WTC11 (cell line): ENCODE data around the gene EYS. TPM values are rescaled to one million over a fixed set of nuclear protein-coding genes. Genes with fewer than 3 reads are reported as not detected.
"Not testable (repeated sequence)": the region's sequence is repeated elsewhere in the genome, so short reads cannot be mapped to it uniquely, and the experiment has no call there.

Experiments used
- ATAC-seq: fragments of 200-7000 bp; cut with Tn5 transposase; 2 replicates; pipeline ENCODE4 v1.10.0; 2021; ENCODE audit warnings: mild to moderate bottlenecking, moderate library complexity
- CTCF ChIA-PET: fragments of 300-600 bp; sonication (Branson Sonifier 250); formaldehyde crosslinking; loops from one replicate; lab custom pipeline; 2021; ENCODE audit warnings: antibody characterized with exemption; lab: Charles Lee
- POLR2A ChIA-PET: fragments of 350-600 bp; sonication (Branson Sonifier 250); formaldehyde crosslinking; loops from one replicate; lab custom pipeline; 2021; ENCODE audit warnings: antibody characterized with exemption; lab: Charles Lee
- DNase-seq: peaks from one replicate; pipeline ENCODE4 v3.0.0; 2021; ENCODE audit warnings: low spot score
- H3K27ac Mint-ChIP-seq: 2 replicates; pipeline ENCODE4 v1.8.0; 2021; ENCODE audit warnings: mixed read lengths
- H3K27me3 Mint-ChIP-seq: 2 replicates; pipeline ENCODE4 v1.8.0; 2021; ENCODE audit warnings: low read depth, mild to moderate bottlenecking, moderate library complexity, mixed read lengths
- H3K36me3 Mint-ChIP-seq: 2 replicates; pipeline ENCODE4 v1.8.0; 2021; ENCODE audit warnings: mixed read lengths
- H3K4me1 Mint-ChIP-seq: 2 replicates; pipeline ENCODE4 v1.8.0; 2022; ENCODE audit warnings: mixed read lengths
- H3K4me3 Mint-ChIP-seq: 2 replicates; pipeline ENCODE4 v1.8.0; 2021; ENCODE audit warnings: mild to moderate bottlenecking, moderate library complexity, mixed read lengths
- H3K9me3 Mint-ChIP-seq: 2 replicates; pipeline ENCODE4 v1.8.0; 2021; ENCODE audit warnings: mixed read lengths
- CBFB ChIP-seq: sonication (generic); formaldehyde crosslinking; IDR thresholded peaks from 2 replicates; pipeline ENCODE4 v1.8.1; 2022; ENCODE audit warnings: mild to moderate bottlenecking, low read depth, missing genetic modification reagents
- CDX4 ChIP-seq: fragments of 250-450 bp; sonication (Bioruptor Pico); IDR thresholded peaks from 2 replicates; pipeline ENCODE4 v1.9.0; 2021; ENCODE audit warnings: moderate library complexity, mild to moderate bottlenecking, inconsistent platforms, borderline replicate concordance
- CTCF ChIP-seq: fragments of 200-600 bp; IDR thresholded peaks from 2 replicates; pipeline ENCODE4 v1.8.0; 2022; ENCODE audit warnings: antibody characterized with exemption
- E2F5 ChIP-seq: sonication (generic); formaldehyde crosslinking; IDR thresholded peaks from 2 replicates; pipeline ENCODE4 v1.8.1; 2022; ENCODE audit warnings: mild to moderate bottlenecking, moderate library complexity, missing genetic modification reagents
- ESRRA ChIP-seq: sonication (generic); formaldehyde crosslinking; IDR thresholded peaks from 2 replicates; pipeline ENCODE4 v1.8.1; 2022; ENCODE audit warnings: mild to moderate bottlenecking, missing genetic modification reagents, borderline replicate concordance
- FOXP1 ChIP-seq: sonication (generic); formaldehyde crosslinking; IDR thresholded peaks from 2 replicates; pipeline ENCODE4 v1.8.0; 2022; ENCODE audit warnings: missing genetic modification reagents, mild to moderate bottlenecking, moderate library complexity, borderline replicate concordance
- GRHL2 ChIP-seq: fragments of 250-450 bp; sonication (Bioruptor Pico); IDR thresholded peaks from 2 replicates; pipeline ENCODE4 v1.8.0; 2022; ENCODE audit warnings: mild to moderate bottlenecking, moderate library complexity; ENCODE audit not compliant: insufficient replicate concordance, severe bottlenecking
- GTF2I ChIP-seq: fragments of 250-450 bp; sonication (Bioruptor Pico); conservative IDR thresholded peaks from 2 replicates; pipeline ENCODE4 v1.4.0; 2021; ENCODE audit warnings: mild to moderate bottlenecking
- HMGA2 ChIP-seq: fragments of 250-450 bp; sonication (Bioruptor Pico); IDR thresholded peaks from 2 replicates; pipeline ENCODE4 v1.4.0; 2021; ENCODE audit warnings: mild to moderate bottlenecking, moderate library complexity
- JUN ChIP-seq: sonication (generic); formaldehyde crosslinking; IDR thresholded peaks from 2 replicates; pipeline ENCODE4 v1.8.0; 2023; ENCODE audit warnings: mild to moderate bottlenecking, missing genetic modification reagents
- MYBL2 ChIP-seq: sonication (generic); formaldehyde crosslinking; IDR thresholded peaks from 2 replicates; pipeline ENCODE4 v1.8.1; 2023; ENCODE audit warnings: mild to moderate bottlenecking, moderate library complexity, missing genetic modification reagents
- NFE2L1 ChIP-seq: sonication (generic); formaldehyde crosslinking; IDR thresholded peaks from 2 replicates; pipeline ENCODE4 v1.8.1; 2023; ENCODE audit warnings: missing genetic modification reagents
- TEAD4 ChIP-seq: sonication (generic); formaldehyde crosslinking; IDR thresholded peaks from 2 replicates; pipeline ENCODE4 v1.8.0; 2022; ENCODE audit warnings: mild to moderate bottlenecking, missing genetic modification reagents
- ZMAT4 ChIP-seq: fragments of 250-450 bp; sonication (Bioruptor Pico); IDR thresholded peaks from 2 replicates; pipeline ENCODE4 v1.9.0; 2021; ENCODE audit warnings: mild to moderate bottlenecking
- ZNF138 ChIP-seq: sonication (generic); formaldehyde crosslinking; conservative IDR thresholded peaks from 2 replicates; pipeline ENCODE4 v1.8.1; 2022; ENCODE audit warnings: mild to moderate bottlenecking, moderate library complexity, missing genetic modification reagents
- ZNF396 ChIP-seq: fragments of 250-450 bp; sonication (Bioruptor Pico); IDR thresholded peaks from 2 replicates; pipeline ENCODE4 v1.8.0; 2021; ENCODE audit warnings: mild to moderate bottlenecking, moderate library complexity, borderline replicate concordance
- ZNF423 ChIP-seq: fragments of 250-450 bp; sonication (Bioruptor Pico); IDR thresholded peaks from 2 replicates; pipeline ENCODE4 v2.1.2; 2022; ENCODE audit warnings: mild to moderate bottlenecking, moderate library complexity
- ZNF512 ChIP-seq: sonication (generic); formaldehyde crosslinking; IDR thresholded peaks from 2 replicates; pipeline ENCODE4 v1.8.1; 2022; ENCODE audit warnings: missing genetic modification reagents, borderline replicate concordance
- ZNF532 ChIP-seq: fragments of 250-450 bp; sonication (Bioruptor Pico); IDR thresholded peaks from 2 replicates; pipeline ENCODE4 v1.9.0; 2021; ENCODE audit warnings: mild to moderate bottlenecking, borderline replicate concordance
- total RNA-seq: library from RNA; stranded (reverse); gene quantifications from 3 replicates; pipeline ENCODE4 v1.2.3, GENCODE V29; 2021

EYS gene
- total RNA-seq, 1 experiment from 2014 or later, result not detected

GRCh38 chr6:63844287-63844686 lies 1862.7 kb downstream of the EYS start:
- Mint-ChIP-seq H3K4me1 (no peaks in the 10 kb centered on the region), H3K36me3 (peaks cover 8% of the 10 kb centered on the region; the same call in 1 of the 2 replicates)
- CTCF ChIA-PET, result no interaction called here

GRCh38 chr6:63839485-63839884 lies 1867.5 kb downstream of the EYS start:
- no peak for DNase-seq
- Mint-ChIP-seq H3K36me3 (peaks cover 6% of the 10 kb centered on the region), H3K27ac (no peak overlapping the region), H3K4me1 (no peaks in the 10 kb centered on the region), H3K4me3 (no peak overlapping the region), H3K27me3 (peaks cover 2% of the 10 kb centered on the region; the same call in 1 of the 2 replicates), H3K9me3 (peaks cover 45% of the 10 kb centered on the region)
- ChIA-PET POLR2A (no interaction called here), CTCF (no interaction called here)
- no peak for TF ChIP-seq ZNF532 (CRISPR knock-in tag)
- no peak for TF ChIP-seq CBFB (CRISPR knock-in tag)
- no peak for TF ChIP-seq ZMAT4 (CRISPR knock-in tag)
- TF ChIP-seq ZNF396 (CRISPR knock-in tag), result no peak
- no peak for ATAC-seq

More at GRCh38 chr6:63844287-63844686, 1862.7 kb downstream of the EYS start:
- POLR2A ChIA-PET, result no interaction called here
- TF ChIP-seq NFE2L1 (no peak), E2F5 (CRISPR knock-in tag) (no peak), TEAD4 (CRISPR knock-in tag) (no peak), JUN (CRISPR knock-in tag) (no peak), ESRRA (CRISPR knock-in tag) (no peak), HMGA2 (CRISPR knock-in tag) (no peak), ZNF423 (no peak), GTF2I (no peak), MYBL2 (CRISPR knock-in tag) (no peak)
- ATAC-seq (no peak), DNase-seq (no peak)
- peaks cover 2% of the 10 kb centered on the region; the same call in 1 of the 2 replicates for H3K27me3 Mint-ChIP-seq
- peaks cover 47% of the 10 kb centered on the region for H3K9me3 Mint-ChIP-seq
- no peak overlapping the region for H3K27ac Mint-ChIP-seq
- no peak overlapping the region for H3K4me3 Mint-ChIP-seq

GRCh38 chr6:63828678-63829077 lies 1878.3 kb downstream of the EYS start:
- CTCF ChIA-PET, result interaction anchor here (0.6 kb wide), 1 partner anchor 1452 kb away, joined by 3 read pairs; no protein-coding TSS in a partner anchor
- DNase-seq, POLR2A ChIA-PET, H3K4me1 Mint-ChIP-seq, ATAC-seq, H3K4me3 Mint-ChIP-seq, H3K27me3 Mint-ChIP-seq, H3K27ac Mint-ChIP-seq: not testable (repeated sequence)
- peaks cover 72% of the 10 kb centered on the region for H3K9me3 Mint-ChIP-seq
- H3K36me3 Mint-ChIP-seq, result peaks cover 38% of the 10 kb centered on the region

- no peak overlapping the region for H3K27ac Mint-ChIP-seq
- no peak for DNase-seq
- 0 out of 2 replicates have a peak, but pooled peaks cover 2% of the 10 kb centered on the region for H3K4me1 Mint-ChIP-seq
- H3K36me3 Mint-ChIP-seq, result peaks cover 26% of the 10 kb centered on the region
- CTCF ChIA-PET, result interaction anchor here (1.1 kb wide), 1 partner anchor 11 kb away, joined by 3 read pairs; no protein-coding TSS in a partner anchor
- no peak overlapping the region for H3K4me3 Mint-ChIP-seq
- POLR2A ChIA-PET, result no interaction called here
- no peaks in the 10 kb centered on the region; the same call in 1 of the 2 replicates for H3K27me3 Mint-ChIP-seq
- no peak for ATAC-seq
- H3K9me3 Mint-ChIP-seq, result peaks cover 37% of the 10 kb centered on the region
- TF ChIP-seq GRHL2 (CRISPR knock-in tag) (no peak), CTCF (no peak), FOXP1 (no peak), ZNF138 (CRISPR knock-in tag) (no peak), ZNF512 (CRISPR knock-in tag) (no peak), CBFB (CRISPR knock-in tag) (no peak), CDX4 (CRISPR knock-in tag) (no peak), HMGA2 (CRISPR knock-in tag) (no peak)
These were observed 1882.3 kb downstream of the EYS start for GRCh38 chr6:63824722-63825121.
